Endothelial cell of umbilical vein (primary cell): Measurements from ENCODE around the gene NXPH4. TPM values are rescaled to one million over a fixed set of nuclear protein-coding genes. Genes with fewer than 3 reads are reported as not detected.

ENCODE experiments used
- BruUV-seq: library from RNA; stranded (reverse); fragments of 400-500 nt; replicated peaks from 2 replicates; lab custom pipeline; 2021; lab: Mats Ljungman, UMichigan
- CTCF ChIA-PET: fragments of 300-600, 350-600 bp; sonication (Branson Sonifier 250); formaldehyde crosslinking; loops from one replicate; lab custom pipeline; 2021; ENCODE audit warnings: antibody characterized with exemption, inconsistent platforms; lab: Charles Lee
- POLR2A ChIA-PET: fragments of 300-600, 350-600 bp; sonication (Branson Sonifier 250); formaldehyde crosslinking; loops from one replicate; lab custom pipeline; 2021; ENCODE audit warnings: antibody characterized with exemption, inconsistent platforms; lab: Charles Lee
- DNase-seq: peaks from one replicate; pipeline ENCODE4 v3.0.0-alpha.2; 2011; ENCODE audit warnings: low read depth, low spot score
- FAIRE-seq: peaks from 2 replicates; lab custom pipeline; 2011; peaks lifted over from hg19 to GRCh38; lab: Jason Lieb, UNC
- H2AFZ ChIP-seq: 2 replicates; pipeline ENCODE4 v1.6.0; 2012; ENCODE audit warnings: low read depth, low read length, control low read depth, inconsistent platforms
- H3K27ac ChIP-seq: 2 replicates; pipeline ENCODE4 v1.5.1; 2011; ENCODE audit warnings: low read depth, mild to moderate bottlenecking, control low read depth, low read length, moderate library complexity; ENCODE audit not compliant: insufficient read depth
- H3K27me3 ChIP-seq, 2 experiments: 2 replicates each; pipeline versions ENCODE4 v1.6.0 to v1.6.1; 2011; ENCODE audit warnings: low read length in 2 of 2, mixed read lengths in 1 of 2; ENCODE audit not compliant: control insufficient read depth in 2 of 2, insufficient read depth in 2 of 2
- H3K36me3 ChIP-seq, 2 experiments: 2 replicates in 1 of 2; 3 replicates in 1 of 2; pipeline ENCODE4 v1.5.1; 2011; ENCODE audit warnings: low read length in 2 of 2, mild to moderate bottlenecking in 1 of 2, moderate library complexity in 1 of 2; ENCODE audit not compliant: control insufficient read depth in 2 of 2, insufficient read depth in 2 of 2; ENCODE audit errors: extremely low read depth in 1 of 2
- H3K4me1 ChIP-seq: 3 replicates; pipeline ENCODE4 v1.5.1; 2011; ENCODE audit warnings: mild to moderate bottlenecking, low read length; ENCODE audit not compliant: control insufficient read depth, insufficient read depth; ENCODE audit errors: extremely low read depth
- H3K4me2 ChIP-seq: 2 replicates; pipeline ENCODE4 v1.6.1; 2011; ENCODE audit warnings: low read length, control low read depth, mixed read lengths; ENCODE audit not compliant: insufficient read depth
- H3K4me3 ChIP-seq, 3 experiments: fragments of 200-600 bp in 1 of 3; sonication (generic), shearing (Covaris generic) in 1 of 3; replicated peaks in 1 of 3; 2 replicates each; pipeline ENCODE4 v1.5.1; 2011 to 2016; ENCODE audit warnings: control low read depth in 3 of 3, low read length in 3 of 3, mild to moderate bottlenecking in 2 of 3, inconsistent platforms in 1 of 3, low read depth in 1 of 3, moderate library complexity in 1 of 3; ENCODE audit not compliant: insufficient read depth in 1 of 3
- H3K79me2 ChIP-seq: 2 replicates; pipeline ENCODE4 v1.6.0; 2012; ENCODE audit warnings: low read length, inconsistent platforms; ENCODE audit not compliant: control insufficient read depth, insufficient read depth
- H3K9ac ChIP-seq: replicated peaks from 2 replicates; pipeline ENCODE3; 2011; ENCODE audit warnings: low read length, control low read depth; ENCODE audit not compliant: insufficient read depth; ENCODE audit errors: extremely low read depth
- H3K9me1 ChIP-seq: replicated peaks from 3 replicates; pipeline ENCODE4 v1.6.0; 2011; ENCODE audit warnings: mild to moderate bottlenecking, low read length; ENCODE audit not compliant: control insufficient read depth, insufficient read depth; ENCODE audit errors: extremely low read depth
- H3K9me3 ChIP-seq: replicated peaks from 2 replicates; pipeline ENCODE4 v1.5.1; 2012; ENCODE audit warnings: low read length, inconsistent platforms; ENCODE audit not compliant: control insufficient read depth, insufficient read depth
- H4K20me1 ChIP-seq: replicated peaks from 2 replicates; pipeline ENCODE3; 2011; ENCODE audit warnings: mild to moderate bottlenecking, low read length; ENCODE audit not compliant: control insufficient read depth, insufficient read depth; ENCODE audit errors: extremely low read depth
- EZH2 ChIP-seq: IDR thresholded peaks from 2 replicates; pipeline ENCODE4 v1.6.1; 2012; ENCODE audit warnings: borderline replicate concordance, low read depth, mild to moderate bottlenecking, moderate library complexity, low read length, inconsistent platforms; ENCODE audit not compliant: severe bottlenecking
- FOS ChIP-seq: IDR thresholded peaks from 2 replicates; pipeline ENCODE4 v1.6.1; 2011; ENCODE audit warnings: mild to moderate bottlenecking, low read length, moderate library complexity, borderline replicate concordance; ENCODE audit not compliant: insufficient read depth
- GATA2 ChIP-seq: IDR thresholded peaks from 2 replicates; pipeline ENCODE4 v1.7.0; 2011; ENCODE audit warnings: low read depth, mild to moderate bottlenecking, moderate library complexity, mixed read lengths, low read length; ENCODE audit not compliant: insufficient read length, insufficient read depth
- JUN ChIP-seq: IDR thresholded peaks from 2 replicates; pipeline ENCODE4 v1.6.1; 2011; ENCODE audit warnings: borderline replicate concordance, low read depth; ENCODE audit not compliant: insufficient read length, insufficient read depth
- MYC ChIP-seq: IDR thresholded peaks from one replicate; pipeline ENCODE4 v1.6.1; 2011; ENCODE audit warnings: mild to moderate bottlenecking, low read depth, low read length
- POLR2A ChIP-seq: IDR thresholded peaks from 2 replicates; pipeline ENCODE4 v1.6.1; 2012; ENCODE audit warnings: low read depth, mild to moderate bottlenecking, control low read depth, low read length
- POLR2AphosphoS5 ChIP-seq: IDR thresholded peaks from 2 replicates; pipeline ENCODE4 v1.6.1; 2012; ENCODE audit warnings: low read depth, mild to moderate bottlenecking, control low read depth, low read length, moderate library complexity; ENCODE audit not compliant: insufficient read depth
- dilution Hi-C: fragments of 300-500 bp; cut with MboI; formaldehyde crosslinking; loops from one replicate; pipeline ENCODE4 v1.15.0; 2019; ENCODE audit warnings: low sequenced_read_pairs; ENCODE audit not compliant: extremely low pct_ligation_motif_present
- intact Hi-C: fragments of 100-400 bp; cut with micrococcal nuclease; formaldehyde crosslinking; loops from one replicate; pipeline ENCODE4 v1.10.0; 2022
- polyA plus RNA-seq, 4 experiments: library from polyadenylated mRNA; depleted of rRNA in 3 of 4; stranded (reverse) in 3 of 4; unstranded in 1 of 4; fragments of >200 nt; gene quantifications; 2 replicates each; pipeline versions ENCODE4 v1.2.1 to v1.2.3, GENCODE V29; 2011 to 2012; ENCODE audit warnings: missing spikeins in 1 of 4
- total RNA-seq: library from RNA; stranded (reverse); gene quantifications from 2 replicates; pipeline ENCODE4 v1.2.3, GENCODE V29; 2021
- TF ChIP-seq, protein P1 (sequence below), 2 donors: IDR thresholded peaks; 1 replicate in 1 of 2; 2 replicates in 1 of 2; pipeline ENCODE4 v1.5.1; 2011; ENCODE audit warnings: low read length in 2 of 2, mild to moderate bottlenecking in 2 of 2, moderate library complexity in 2 of 2, control low read depth in 1 of 2, inconsistent platforms in 1 of 2, low read depth in 1 of 2; ENCODE audit not compliant: insufficient read depth in 1 of 2; ENCODE audit errors: extremely low read depth in 1 of 2
- TF ChIP-seq, protein P2 (sequence below): IDR thresholded peaks from 2 replicates; pipeline ENCODE4 v1.6.1; 2011; ENCODE audit not compliant: insufficient read depth, insufficient read length

The NXPH4 gene
- total and polyA plus RNA-seq, 2 donors (not counting 3 experiments of a cell fraction or from before 2014, with no cell fraction given) = 0.07 TPM; not detected in 1

DNA sequence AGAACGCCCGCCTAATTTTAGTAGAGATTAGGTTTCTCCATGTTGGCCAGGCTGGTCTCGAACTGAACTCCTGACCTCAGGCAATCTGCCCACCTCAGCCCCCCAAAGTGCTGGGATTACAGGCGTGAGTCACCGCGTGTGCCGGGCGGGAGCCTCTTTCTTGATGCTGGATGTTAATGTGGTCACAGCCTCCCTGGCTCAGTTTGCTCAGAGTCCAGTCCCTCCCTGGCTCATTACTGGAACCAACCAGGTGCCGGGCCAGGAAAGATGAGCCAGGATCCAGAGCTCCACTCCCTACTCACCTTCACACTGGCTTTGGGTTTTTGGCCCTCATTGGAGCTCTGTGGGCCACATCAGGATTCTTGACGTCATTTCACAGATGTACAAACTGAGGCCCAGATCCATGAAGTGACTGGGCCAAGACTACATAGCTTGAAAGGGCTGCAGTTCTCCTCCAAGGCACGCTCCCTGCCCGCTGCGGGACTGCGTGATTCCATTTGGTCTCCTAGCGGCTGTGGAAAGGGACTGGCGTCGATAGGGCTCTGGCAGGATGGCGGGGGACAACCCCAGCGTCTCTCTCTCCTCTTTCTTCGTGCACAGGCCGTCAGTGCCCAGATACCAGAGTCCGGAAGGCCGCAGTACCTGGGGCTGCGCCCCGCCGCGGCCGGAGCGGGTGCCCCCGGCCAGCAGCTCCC, 7.8 kb downstream of the NXPH4 start:
- Histone ChIP-seq H4K20me1 (no peaks in the 10 kb centered on the region), H3K4me3 (no peak overlapping the region), H3K4me2 (no peak overlapping the region), H3K27ac (no peak overlapping the region), H3K36me3 (no peaks in the 10 kb centered on the region), H3K79me2 (no peaks in the 10 kb centered on the region), H3K9me3 (no peaks in the 10 kb centered on the region), H3K9ac (no peak overlapping the region), H3K4me1 (peaks cover 6% of the 10 kb centered on the region), H3K9me1 (no peaks in the 10 kb centered on the region), H3K27me3 (peaks cover 62 to 64% of the 10 kb centered on the region in 2 experiments), H2AFZ (no peak overlapping the region)
- no peak for DNase-seq
- POLR2A ChIA-PET = no interaction called here
- no peak for FAIRE-seq
- BruUV-seq = no TSS peak
- TF ChIP-seq, protein P1, sequence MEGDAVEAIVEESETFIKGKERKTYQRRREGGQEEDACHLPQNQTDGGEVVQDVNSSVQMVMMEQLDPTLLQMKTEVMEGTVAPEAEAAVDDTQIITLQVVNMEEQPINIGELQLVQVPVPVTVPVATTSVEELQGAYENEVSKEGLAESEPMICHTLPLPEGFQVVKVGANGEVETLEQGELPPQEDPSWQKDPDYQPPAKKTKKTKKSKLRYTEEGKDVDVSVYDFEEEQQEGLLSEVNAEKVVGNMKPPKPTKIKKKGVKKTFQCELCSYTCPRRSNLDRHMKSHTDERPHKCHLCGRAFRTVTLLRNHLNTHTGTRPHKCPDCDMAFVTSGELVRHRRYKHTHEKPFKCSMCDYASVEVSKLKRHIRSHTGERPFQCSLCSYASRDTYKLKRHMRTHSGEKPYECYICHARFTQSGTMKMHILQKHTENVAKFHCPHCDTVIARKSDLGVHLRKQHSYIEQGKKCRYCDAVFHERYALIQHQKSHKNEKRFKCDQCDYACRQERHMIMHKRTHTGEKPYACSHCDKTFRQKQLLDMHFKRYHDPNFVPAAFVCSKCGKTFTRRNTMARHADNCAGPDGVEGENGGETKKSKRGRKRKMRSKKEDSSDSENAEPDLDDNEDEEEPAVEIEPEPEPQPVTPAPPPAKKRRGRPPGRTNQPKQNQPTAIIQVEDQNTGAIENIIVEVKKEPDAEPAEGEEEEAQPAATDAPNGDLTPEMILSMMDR (IDR thresholded peaks at IDR 0.05; ENCODE audit: extremely low read depth in 1 of 2, insufficient read depth in 1 of 2, low read depth in 1 of 2, low read length in 2 of 2) = no peak
- TF ChIP-seq, protein P2, sequence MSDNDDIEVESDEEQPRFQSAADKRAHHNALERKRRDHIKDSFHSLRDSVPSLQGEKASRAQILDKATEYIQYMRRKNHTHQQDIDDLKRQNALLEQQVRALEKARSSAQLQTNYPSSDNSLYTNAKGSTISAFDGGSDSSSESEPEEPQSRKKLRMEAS = no peak
- TF ChIP-seq GATA2 = no peak
- TF ChIP-seq POLR2A = no peak
- no peak for TF ChIP-seq MYC
- TF ChIP-seq POLR2AphosphoS5 = no peak
- no peak for TF ChIP-seq JUN
- TF ChIP-seq FOS = no peak
- no peak for TF ChIP-seq EZH2
- intact Hi-C loops (loop anchor here (2.0 kb wide), 1 partner anchor 14 kb away; no protein-coding TSS in a partner anchor), dilution Hi-C loops (no loop called here)
- CTCF ChIA-PET = interaction anchor here (2.4 to 5.3 kb wide), 3 partner anchors 11 to 18 kb away, joined by 28 to 50 read pairs (median 47); a partner anchor contains a TSS
